ENCODE data around the gene DKK3.

Gene DKK3

DNA sequence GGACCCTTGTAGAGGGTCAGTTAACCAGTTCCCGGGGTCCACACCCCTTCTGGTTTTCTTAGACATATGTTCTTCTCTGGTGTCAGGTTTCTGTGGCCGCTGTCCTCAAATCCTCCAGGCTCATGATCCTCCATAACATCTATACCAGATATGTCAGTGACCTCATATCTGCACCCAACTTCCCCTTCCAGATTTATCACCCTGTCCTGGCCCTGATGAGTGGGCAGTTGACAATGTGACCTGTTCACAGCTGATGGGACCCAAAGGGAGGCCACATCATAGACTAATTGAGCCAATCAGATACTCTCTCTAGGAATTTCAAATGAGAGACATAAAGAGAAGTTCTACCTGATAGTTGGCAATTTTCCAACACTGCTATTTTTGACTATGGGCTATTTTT is 5.1 kb downstream of the DKK3 start:
- DNase-seq, result no peak

DNA sequence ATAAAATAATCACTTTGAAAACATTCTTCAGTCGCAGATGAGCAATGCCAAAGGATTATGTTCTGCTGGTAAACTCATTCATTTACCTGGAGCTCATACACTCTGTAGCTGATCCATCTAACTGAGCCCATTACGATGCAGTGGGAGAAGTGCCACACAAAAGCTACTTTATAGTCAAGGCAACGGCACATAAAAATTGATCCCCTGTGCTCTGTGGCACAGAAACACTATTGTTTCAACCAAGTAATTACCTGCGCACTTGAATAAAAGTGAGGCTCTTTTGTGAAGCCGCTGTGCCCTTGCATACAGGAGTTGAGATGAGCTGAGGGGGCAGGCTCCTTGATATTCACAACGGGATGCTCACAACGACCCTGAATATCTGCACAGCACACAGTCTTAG is 7.2 kb downstream of the DKK3 start:
- no peak for DNase-seq

DNA sequence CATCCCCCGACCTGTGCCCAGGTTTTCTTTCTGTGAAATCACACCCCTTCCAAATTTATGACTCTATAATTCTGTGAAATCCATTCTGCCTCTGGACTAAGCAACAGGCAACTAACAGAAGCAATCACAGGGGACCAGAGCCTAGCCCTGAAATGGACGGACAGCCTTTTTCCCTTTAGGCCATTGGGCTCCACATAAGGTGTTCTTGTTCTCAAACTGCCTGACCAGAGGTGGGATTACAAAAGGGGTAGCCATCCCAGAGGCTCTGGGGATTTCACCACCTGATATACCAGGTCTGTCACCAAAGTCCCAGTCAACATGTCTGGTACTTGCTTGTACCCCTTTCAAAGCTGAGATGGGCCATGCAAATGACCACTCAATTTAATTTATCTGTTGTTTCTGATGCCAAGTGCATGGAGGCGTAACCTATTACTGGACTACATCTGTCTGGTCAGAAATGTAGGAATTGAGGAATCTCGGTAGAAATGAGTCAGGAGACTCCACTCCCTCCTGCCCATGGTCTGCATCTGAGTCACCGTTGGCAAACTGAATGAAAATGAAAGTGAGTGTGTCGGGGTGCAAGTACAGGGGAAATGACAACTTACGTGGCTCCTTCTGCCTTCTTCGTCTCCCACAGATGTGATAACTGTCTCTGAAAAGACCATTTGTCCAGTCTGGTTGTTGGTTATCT is 10.2 kb downstream of the DKK3 start:
- no peak for DNase-seq

DNA sequence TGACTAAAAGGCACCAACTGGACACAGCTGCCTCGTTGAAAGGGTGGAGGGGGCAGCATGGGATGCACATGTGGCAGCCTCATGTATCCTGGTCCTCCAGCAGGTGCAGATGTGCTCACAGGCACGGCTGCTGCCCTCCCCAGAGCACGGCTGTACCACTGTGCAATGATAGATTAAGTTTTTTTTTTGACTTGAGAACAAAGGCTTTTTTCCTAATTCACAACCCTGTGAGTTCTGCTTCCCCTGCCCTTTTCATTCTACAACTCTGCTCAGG is 11.4 kb downstream of the DKK3 start:
- DNase-seq, result no peak

DNA sequence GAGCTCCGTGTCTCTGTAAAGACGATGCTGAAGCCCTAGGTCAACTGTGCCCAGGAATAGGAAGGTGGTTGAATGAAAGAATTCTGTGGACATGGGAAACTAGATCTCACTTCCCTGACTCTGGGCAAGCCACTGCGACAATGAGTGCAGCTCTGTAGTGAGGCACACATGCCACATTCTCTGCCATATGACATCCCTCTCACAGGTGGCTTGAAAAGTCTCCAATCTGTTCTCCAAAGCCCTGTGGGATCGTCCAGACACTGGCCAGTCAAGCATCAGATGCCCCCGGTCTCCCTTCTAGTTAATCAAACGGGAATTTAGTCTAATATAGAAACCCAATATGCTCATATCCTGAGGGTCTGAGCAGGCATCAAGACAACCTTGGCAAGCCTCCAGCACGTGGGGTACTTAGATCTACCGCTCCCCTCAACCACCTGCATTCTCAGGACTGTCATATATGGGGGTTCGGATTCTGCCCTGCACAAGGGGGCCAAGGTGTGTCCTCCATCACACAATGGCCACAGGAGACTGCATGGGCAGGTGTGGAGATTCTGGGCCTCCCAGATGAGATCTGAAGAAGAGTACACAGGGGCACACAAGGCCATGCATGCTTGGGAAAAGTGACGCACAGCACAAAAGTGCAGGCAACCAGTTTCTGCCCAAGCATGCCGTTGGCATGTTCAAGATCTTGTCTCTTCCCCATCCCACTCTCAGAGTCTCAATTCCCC is 11.9 kb downstream of the DKK3 start:
- DNase-seq, result no peak

DNA sequence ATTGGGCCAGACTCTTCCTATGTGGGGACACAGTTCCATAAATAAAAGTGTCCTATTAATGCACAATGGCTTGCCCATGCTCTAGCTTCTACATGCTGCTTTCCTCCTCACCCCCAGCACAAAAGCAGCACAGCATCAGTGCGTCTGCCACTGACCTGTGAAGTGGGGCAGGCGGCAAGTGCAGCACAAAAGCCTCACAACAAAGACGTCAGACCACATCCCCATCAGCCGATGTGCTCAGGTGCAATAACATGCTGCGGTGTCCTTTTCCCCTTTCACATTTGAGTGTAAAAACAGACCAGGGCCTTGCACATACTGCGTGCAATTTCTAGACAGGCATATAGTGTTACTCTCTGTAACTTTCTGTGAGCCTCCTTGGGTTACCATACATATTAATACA is 12.8 kb downstream of the DKK3 start:
- no peak for DNase-seq

DNA sequence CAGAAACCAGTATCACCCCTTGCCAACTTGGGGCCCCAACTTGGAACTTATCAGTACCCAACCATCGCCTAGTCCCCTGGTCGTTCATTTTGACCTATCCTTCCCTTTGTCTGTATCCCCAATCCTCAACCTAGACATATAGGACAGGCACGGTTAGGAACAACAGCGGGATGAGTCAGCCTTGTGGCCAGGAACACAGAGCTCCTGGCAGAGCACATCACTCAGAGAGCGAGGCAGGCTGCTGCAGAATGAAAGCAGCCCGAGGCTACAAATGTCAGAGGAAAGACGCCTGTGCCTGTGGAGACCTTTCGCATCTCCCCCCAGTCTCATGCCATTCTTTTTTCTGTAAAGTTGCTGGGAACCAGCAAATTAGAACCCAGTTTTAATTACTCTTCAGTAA is 14.6 kb downstream of the DKK3 start:
- DNase-seq, result no peak

DNA sequence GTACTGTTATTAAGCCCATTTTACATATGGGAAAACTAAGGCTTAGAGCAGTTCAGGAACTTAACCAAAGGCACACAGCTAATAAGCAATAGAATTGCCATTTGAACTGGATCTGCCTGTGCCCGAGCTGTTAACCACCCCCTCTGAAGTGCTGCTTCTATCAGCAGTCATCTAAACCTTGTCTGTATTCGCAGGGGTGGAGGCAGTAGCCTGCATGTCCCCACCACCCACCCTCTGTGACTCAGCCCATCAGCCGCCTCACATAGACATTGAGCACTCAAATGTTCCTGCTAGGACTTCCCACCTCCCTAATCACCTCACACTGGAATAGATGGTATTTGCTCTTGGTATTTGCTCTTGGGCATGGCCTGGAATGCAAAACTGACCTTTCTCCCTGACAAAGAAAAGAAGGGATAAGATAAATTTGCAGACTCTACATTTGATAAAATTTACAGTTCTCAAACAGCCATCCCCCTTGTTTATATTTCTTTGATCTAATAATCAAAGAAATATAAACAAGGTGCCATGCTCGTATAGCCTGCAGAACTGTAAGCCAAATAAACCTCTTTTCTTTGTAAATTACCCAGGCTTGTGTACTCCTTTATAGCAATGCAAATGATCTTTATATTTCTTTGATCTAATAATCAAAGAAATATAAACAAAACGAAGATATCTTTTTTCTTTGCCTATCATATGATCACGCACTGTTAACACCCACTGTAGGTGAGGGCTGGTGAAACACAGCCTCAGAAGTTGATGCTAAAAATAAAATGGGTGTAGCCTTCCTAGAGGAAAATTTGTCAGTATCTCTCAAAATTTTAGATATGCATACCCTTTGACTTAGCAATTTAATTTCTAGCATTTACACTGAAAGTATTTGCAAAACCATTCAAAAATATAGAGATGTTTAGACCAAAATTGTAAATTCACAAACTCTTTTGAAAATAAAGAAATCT is 15.9 kb downstream of the DKK3 start:
- DNase-seq, result no peak

DNA sequence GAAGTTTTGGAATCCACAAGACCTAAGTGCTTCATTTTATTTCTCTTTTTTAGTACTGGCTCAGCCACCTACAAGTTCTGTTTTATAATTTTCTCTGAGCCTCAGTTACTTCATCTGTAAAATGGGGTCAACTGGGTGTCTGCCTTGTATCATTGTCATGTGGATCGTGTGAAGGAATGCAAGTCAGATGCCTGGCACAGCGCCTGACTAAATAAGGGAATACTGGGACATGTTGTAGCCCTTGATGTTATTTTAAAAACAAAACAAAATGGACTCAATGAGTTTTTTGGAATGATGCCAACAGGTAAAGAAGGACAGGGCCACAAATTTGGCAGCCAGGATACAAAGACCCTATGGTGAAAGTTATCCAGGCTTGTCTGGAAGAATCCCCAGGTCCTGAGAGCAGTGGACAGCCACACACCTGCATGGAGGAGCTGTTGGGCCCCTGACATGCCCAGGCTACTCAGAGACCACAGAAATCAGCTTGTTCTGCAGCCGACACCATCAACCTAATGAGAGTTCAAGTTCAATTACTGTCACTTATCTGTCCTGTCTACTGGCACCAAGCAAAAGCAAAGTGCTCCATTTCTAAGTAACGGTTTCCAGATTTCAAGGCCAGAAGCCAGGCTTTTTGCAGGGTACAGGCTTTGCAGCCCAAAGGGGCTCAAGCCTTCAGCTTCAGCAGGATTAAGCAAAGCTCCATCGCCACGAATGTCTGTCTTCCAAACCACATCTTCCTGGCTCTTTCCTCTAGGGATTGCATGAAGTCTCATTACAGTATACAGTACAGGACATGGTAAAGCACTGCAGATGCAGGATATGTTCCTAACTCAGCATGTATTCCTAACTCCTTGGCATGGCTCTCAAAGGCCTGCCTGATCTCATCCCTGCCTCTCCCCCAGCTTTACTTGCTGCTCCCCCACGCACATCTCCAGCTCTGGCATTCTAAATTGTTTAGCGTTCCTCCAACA is 18.4 kb downstream of the DKK3 start:
- DNase-seq, result no peak

DNA sequence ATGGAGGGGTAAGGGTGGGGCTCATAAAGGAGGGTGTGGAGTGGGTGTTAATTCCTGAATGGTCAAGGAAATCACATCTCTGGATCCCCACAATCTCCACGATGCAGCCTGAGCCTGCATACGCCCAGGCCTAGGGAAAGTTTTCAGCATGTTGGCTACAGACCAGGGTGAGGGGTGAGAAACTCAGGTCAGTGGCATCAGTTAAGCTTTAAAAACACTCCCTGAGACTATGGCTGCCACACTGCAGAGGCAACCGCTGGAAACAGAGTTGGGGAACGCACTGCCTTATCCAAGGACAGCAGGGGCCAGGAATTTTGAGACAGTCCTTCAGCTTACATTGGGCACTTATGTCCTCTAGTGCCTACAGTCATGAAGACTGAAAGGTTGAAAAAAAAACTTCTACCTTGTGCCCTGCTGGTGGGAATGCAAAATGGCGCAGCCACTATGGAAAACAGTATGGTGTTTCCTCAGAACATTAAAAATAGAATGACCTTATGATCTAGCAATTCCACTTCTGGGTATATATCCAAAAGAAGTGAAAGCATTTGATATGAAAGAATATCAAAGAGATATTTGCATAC is 19.7 kb downstream of the DKK3 start:
- no peak for DNase-seq

DNA sequence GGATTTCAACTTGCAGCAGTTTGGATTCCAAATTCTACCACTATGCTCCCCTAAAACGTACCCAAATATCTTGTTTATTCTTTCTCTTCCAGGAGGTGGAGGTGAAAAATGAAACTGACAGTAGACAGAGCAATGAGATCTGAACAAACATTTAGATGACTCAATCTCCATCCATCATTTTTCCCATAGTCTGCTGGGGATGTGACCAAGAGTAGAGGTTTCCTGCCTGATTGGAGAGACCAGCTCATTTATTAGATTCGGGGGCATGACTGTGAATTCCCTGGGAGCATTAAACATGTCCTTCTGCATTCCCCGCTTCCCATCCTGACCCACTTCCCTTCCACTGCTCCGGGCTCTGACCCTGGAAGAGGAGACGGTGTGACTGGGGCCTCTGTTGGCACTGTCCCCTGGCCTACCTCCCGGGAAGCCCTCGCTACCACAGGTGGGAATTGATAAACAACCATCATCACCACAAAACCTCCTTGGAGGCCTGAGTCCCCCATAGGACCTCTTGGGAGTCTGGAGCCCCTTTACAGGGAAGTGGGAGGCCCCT is 20.3 kb downstream of the DKK3 start:
- no peak for DNase-seq

DNA sequence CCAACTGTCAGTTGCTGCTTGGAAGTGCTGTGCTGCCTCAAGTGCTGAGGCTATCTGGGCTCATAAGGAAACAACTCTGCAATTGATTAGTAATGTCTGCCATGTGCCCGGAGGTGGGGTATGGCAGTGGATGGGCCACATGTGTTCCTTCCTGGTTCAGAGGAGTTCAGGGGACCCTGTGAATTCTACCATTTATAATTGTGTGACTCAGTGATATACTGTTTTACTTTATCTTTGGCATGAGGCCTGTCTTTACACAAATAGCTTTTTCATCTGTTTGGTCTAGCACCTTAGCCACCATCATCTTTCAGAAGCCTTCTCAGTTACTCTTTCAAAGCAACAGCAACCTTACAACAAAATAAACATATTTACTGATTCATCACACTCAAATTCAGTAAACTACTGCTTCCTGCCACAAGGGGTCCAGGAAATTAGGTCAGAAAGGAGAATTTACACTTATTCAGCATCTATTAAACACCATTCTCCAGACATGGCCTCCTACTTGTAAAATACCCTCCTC is 20.9 kb downstream of the DKK3 start:
- DNase-seq, result no peak

DNA sequence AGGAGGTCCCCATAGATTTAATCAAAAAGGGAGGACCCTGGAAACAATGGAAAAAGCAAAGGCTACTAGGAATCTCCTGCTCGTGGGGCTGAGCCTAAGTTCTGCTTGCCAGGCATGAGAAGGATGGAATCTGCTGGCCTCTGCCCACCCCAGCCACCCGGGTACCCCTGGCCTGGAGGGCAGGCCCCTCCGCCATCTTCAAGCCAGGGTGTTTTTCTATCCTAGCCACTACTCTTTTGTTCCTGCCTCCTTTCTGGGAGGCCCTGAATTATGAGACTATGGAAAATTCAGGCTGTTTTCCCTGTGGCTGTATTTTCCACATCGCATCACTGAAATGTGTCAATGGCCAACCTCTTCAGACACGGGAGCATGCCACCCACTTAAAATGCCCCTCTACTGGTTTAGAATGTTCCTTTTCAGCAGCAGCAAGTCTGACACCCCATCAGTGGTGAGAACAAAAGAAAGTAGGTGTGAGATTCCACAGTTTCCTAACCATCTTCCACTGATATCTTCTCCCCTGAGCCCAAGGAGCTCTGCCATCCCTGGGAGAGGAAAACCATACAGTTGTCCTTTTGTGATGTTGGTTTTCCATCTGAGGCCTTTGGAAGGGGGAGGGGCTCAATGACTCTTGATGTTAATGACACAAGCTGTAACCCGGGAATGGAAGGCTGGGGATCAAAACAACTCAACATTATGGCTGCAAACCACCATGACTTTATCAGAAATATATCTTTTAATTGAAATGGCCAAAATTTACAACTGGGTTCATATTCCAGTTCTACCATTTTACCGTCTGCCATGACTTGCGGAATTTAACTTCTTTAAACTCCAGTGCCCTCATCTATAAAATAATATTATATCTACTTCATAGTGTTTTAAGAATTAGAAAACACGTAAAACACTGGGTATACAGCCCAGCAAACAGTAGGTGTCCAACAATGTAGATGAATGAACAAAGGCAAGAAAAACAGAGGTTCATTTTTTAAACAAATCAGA is 22.2 kb downstream of the DKK3 start:
- no peak for DNase-seq

DNA sequence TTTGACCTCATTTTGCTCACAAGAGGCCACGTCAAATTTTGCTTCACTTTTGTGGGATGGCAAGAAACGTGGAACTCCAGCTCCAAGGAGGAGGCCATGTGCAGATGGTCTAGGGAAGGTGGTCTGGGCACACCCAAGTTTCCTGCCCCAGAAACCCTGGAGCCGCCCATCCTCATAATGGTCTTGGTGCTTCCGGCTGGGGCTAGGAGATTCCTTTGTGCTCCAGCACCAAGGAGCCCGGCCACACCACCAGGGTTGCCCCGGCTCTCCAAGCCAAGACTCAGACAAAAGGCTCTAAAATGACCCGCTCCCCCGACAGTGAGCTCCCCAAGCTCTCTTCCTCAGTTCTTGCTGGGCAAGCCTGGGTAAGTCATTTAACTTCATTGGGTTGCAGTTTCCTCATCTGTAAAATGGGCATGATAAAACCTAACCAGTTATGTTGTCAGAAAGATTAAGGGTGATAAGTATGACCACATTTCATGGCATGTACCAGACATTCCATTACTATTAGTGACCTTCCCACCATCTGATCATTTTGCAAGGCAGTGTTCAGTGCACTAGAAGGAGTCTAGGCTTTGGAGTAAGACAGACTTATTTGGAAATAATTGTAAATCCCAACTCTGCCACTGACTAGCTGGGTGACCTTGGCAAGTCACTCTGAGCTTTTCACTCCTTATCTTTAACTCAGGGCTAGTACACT is 23.3 kb downstream of the DKK3 start:
- no peak for DNase-seq

DNA sequence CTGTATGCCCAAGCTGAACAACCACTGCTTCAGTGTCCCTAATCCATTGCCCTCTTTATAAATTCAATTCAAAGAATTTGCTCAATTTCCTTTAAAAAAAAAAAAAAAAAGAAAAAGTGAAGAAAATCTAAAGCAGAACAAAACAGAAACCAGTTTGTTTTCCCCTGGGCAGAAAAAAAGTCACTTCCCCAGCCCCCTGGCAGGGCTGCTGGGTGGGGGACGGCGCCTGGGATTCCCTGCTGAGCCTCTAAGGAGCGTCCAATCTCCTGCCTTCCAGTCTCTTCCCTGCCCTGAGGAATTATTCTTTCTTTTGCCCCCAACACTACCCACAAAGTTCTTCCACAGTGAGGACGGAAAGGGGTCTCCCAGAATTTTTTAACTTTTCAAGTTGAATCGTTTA is 23.9 kb downstream of the DKK3 start:
- DNase-seq, result no peak

DNA sequence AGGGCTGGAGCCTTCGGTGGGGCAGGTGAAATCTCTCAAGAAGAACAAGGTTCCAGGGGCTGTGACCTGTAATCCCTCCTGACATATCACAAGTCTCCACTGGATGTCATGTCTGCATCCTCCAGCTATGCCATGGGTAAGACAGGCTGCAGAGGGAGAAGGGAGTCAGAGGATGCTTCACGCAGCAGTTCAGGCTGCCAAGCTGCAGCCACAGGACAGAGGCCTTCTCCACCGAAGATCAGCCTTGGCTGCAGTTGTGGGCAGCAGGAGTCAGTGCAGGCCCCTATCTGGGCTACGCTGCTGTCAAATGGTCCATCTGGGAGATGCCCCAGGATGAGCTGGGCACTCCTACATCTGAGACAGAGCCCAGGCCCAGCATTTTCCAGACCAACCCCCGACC is 25.0 kb downstream of the DKK3 start:
- DNase-seq, result no peak

DNA sequence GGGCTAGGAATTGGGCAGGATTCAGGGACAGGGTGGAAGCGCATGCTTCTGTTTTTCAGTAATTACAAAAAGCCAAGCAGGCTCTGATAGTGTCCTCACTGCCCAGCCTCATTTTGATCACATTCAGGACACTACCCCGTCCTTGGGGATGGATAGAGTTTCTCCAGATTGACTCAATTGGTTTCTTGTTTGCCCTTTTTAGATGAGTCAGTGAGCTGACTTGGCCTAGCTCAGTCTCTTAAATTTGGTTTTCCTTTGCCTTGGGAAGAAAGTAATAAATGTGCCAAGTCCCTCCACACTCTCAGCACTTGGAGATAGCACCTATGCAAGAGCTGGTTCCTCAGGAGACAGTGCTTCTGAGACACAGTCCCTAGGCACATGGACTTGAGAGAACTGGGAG is 25.5 kb downstream of the DKK3 start:
- no peak for DNase-seq

DNA sequence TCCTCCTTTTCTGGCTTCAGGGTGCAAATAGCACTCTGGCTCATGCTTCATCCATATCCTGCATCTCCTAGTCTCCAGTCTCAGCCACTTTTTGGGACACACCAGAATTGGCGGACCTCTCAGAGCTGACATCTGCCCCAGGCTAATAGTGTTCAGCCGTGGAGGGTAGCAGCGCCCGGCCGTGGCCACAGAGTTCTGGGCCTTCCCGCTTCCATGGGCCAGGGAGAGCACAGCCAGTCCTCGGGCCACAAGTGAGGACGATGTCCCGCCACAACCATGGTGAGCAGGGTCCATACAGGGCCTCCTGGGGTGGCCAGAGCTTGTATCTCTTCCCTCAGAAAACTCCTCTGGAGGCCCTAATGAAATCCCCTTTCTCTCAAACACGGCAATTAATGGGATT is 26.0 kb downstream of the DKK3 start:
- no peak for DNase-seq

DNA sequence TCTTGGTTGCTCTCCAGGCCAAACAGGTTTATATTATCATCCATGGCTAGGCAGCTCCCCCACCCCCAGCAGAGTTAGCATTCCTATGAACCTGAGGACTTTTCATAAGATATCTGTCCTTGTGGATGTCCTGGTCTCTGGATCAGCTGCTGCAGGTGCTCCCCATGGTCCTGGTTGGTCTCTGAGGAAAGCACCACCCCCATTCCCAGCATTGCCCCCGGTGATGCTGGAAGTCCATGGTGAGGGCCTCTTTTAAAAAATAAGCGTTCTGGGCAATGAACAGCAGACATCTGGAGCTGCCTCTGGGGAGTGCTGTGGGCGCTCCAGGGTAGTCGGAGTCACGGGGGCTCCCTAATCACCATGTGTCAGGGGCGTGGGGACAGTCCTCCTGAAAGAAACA is 26.6 kb downstream of the DKK3 start:
- DNase-seq, result no peak

DNA sequence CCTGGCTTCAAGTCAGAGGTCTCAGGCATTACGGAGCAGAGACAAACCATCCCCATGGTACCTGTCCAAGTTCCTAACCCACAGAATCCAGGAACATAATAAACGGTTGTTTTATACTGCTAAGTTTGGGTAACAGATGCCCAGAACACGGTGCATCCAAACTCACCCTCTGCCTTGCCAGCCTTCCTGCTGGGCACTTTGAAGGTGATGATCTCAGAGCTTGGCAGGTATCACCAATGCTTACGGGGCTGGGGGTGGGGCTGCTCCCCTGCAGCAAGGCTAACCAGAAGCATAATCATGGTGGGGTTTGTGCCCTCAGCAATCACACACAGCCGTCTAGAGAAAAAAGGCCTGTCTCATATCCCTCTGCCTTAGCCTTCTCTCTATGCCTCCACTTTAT is 27.1 kb downstream of the DKK3 start:
- DNase-seq, result no peak

All from stimulated activated CD4-positive, alpha-beta T cell treated with anti-CD3 and anti-CD28 coated beads, Interleukin-4, amount 100 ng/mL, for 24 hours (primary cell).